ENCODE results near the gene ZC3H4. TPM values are rescaled to one million over a fixed set of nuclear protein-coding genes. Genes with fewer than 3 reads are reported as not detected.

ZC3H4 gene
- total and polyA plus RNA-seq, 2 of the 8 experiments (the other 6 are each of a cell fraction or from before 2014, with no cell fraction given) = 6.6 to 92.0 TPM

GRCh38 chr19:47071731-47072130 is 41.8 kb downstream of the ZC3H4 start:
- Histone ChIP-seq H3K9me3 (ENCODE audit: insufficient read depth in 2 of 2, low read depth in 1 of 2, low read length in 1 of 2) (no peaks in the 10 kb centered on the region), H2AFZ (ENCODE audit: low read length) (no peak overlapping the region), H3K23ac (ENCODE audit: insufficient read length) (no peak overlapping the region), H2BK20ac (ENCODE audit: low read length) (no peak overlapping the region), H3K9ac (replicated peaks in 1 of 4; ENCODE audit: extremely low read depth in 1 of 4, low read depth in 3 of 4, low read length in 3 of 4) (no peak overlapping the region), H2BK15ac (ENCODE audit: low read length) (no peak overlapping the region), H3K4ac (replicated peaks; ENCODE audit: insufficient read length, low read depth, low read length) (no peak overlapping the region), H3K79me2 (ENCODE audit: control insufficient read depth in 1 of 2, insufficient read depth in 2 of 2, low read length in 2 of 2) (peaks cover 0 to 13% of the 10 kb centered on the region in 2 experiments; a peak in 2 of 4 replicates), H3K27ac (ENCODE audit: low read depth, low read length) (no peak overlapping the region), H2BK12ac (ENCODE audit: low read depth, low read length) (no peak overlapping the region), H2BK5ac (ENCODE audit: low read depth, low read length) (no peak overlapping the region), H4K5ac (ENCODE audit: insufficient read length, low read depth, low read length) (no peak overlapping the region), H4K20me1 (replicated peaks in 1 of 2; ENCODE audit: control insufficient read depth in 1 of 2, insufficient read depth in 2 of 2, low read length in 2 of 2) (peaks cover 9 to 31% of the 10 kb centered on the region in 2 experiments), H3K14ac (ENCODE audit: insufficient read length) (no peak overlapping the region), H2AK5ac (ENCODE audit: low read depth, low read length) (no peak overlapping the region), H3K4me2 (ENCODE audit: insufficient read depth in 1 of 2, low read depth in 2 of 2, low read length in 2 of 2) (no peak overlapping the region), H4K8ac (ENCODE audit: extremely low read depth, insufficient read depth, low read length) (0 out of 2 replicates have a peak overlapping the region, but pooled peaks have one; percentile 43), H2BK120ac (replicated peaks; ENCODE audit: low read depth, low read length) (no peak overlapping the region), H3K4me3 (ENCODE audit: extremely low read depth in 1 of 4, insufficient read depth in 2 of 4, low read depth in 3 of 4, low read length in 4 of 4) (no peak overlapping the region), H3K18ac (ENCODE audit: extremely low read depth, low read length) (no peak overlapping the region), H3K56ac (replicated peaks; ENCODE audit: insufficient read length, low read depth, low read length) (no peak overlapping the region), H3K79me1 (ENCODE audit: low read depth, low read length) (peaks cover 6% of the 10 kb centered on the region), H3K4me1 (replicated peaks in 1 of 4; ENCODE audit: control insufficient read depth in 3 of 4, insufficient read depth in 4 of 4, low read length in 3 of 4) (no peaks in the 10 kb centered on the region), H3K36me3 (ENCODE audit: control insufficient read depth in 2 of 4, insufficient read depth in 4 of 4, low read length in 3 of 4) (peaks cover 20 to 64% (median 50%) of the 10 kb centered on the region in 4 experiments; a peak in 7 of 8 replicates), H3K23me2 (ENCODE audit: low read depth, low read length) (no peaks in the 10 kb centered on the region), H3K27me3 (replicated peaks in 1 of 4; ENCODE audit: control insufficient read depth in 3 of 4, extremely low read depth in 1 of 4, insufficient read depth in 3 of 4, low read length in 3 of 4) (no peaks in the 10 kb centered on the region), H4K91ac (replicated peaks; ENCODE audit: insufficient read length, low read length) (no peak overlapping the region)
- 96% methylated on average over 9 of the region's 12 CpGs; no CpG with 5 or more reads in 1 of the 2 experiments for WGBS, 2 experiments (ENCODE audit: extremely low coverage in 1 of 2, insufficient coverage in 1 of 2, insufficient read length in 1 of 2, insufficient replicate concordance in 2 of 2, low coverage in 1 of 2, low lambda C conversion rate in 2 of 2, missing lambda C conversion rate in 1 of 2)
- FAIRE-seq (no peak), DNase-seq (ENCODE audit: low read depth in 1 of 2, low spot score in 2 of 2) (no peak)
- CTCF ChIA-PET (ENCODE audit: partially characterized antibody) = interaction anchor here (1.1 to 2.5 kb wide), 3 partner anchors 15 to 60 kb away, joined by 3 to 8 read pairs (median 4); no protein-coding TSS in a partner anchor
- POLR2A ChIA-PET (ENCODE audit: partially characterized antibody) = interaction anchor here (1.3 to 2.3 kb wide), 2 partner anchors 8 to 22 kb away, joined by 3 to 8 read pairs; no protein-coding TSS in a partner anchor
- TF ChIP-seq TEAD4 (IDR thresholded peaks at IDR 0.05; ENCODE audit: low read depth, low read length) (no peak), GABPA (IDR thresholded peaks at IDR 0.05; ENCODE audit: borderline replicate concordance, insufficient read depth, low read length) (no peak), CTBP2 (IDR thresholded peaks at IDR 0.05; ENCODE audit: borderline replicate concordance, insufficient read depth, insufficient read length, low read length) (no peak), PHF8 (conservative IDR thresholded peaks at IDR 0.05; ENCODE audit: low read depth, low read length) (no peak), RFX5 (IDR thresholded peaks at IDR 0.05; ENCODE audit: borderline replicate concordance, low read depth, low read length) (no peak), BACH1 (IDR thresholded peaks at IDR 0.05; ENCODE audit: low read length) (no peak), BRCA1 (IDR thresholded peaks at IDR 0.05; ENCODE audit: low read depth, low read length) (no peak), SIX5 (IDR thresholded peaks at IDR 0.05; ENCODE audit: low read depth, low read length) (no peak), ATF2 (IDR thresholded peaks at IDR 0.05; ENCODE audit: low read length) (no peak), CHD1 (IDR thresholded peaks at IDR 0.05; ENCODE audit: low read depth, low read length) (no peak), KDM4A (IDR thresholded peaks at IDR 0.05; ENCODE audit: low read depth, low read length, severe bottlenecking) (no peak), TAF1 (IDR thresholded peaks at IDR 0.05; ENCODE audit: low read depth, low read length) (no peak), ZNF274 (IDR thresholded peaks at IDR 0.05; ENCODE audit: borderline replicate concordance, extremely low read depth, low read length) (no peak)
